Measurements from ENCODE around the gene GRHL1.

GRHL1 gene

DNA sequence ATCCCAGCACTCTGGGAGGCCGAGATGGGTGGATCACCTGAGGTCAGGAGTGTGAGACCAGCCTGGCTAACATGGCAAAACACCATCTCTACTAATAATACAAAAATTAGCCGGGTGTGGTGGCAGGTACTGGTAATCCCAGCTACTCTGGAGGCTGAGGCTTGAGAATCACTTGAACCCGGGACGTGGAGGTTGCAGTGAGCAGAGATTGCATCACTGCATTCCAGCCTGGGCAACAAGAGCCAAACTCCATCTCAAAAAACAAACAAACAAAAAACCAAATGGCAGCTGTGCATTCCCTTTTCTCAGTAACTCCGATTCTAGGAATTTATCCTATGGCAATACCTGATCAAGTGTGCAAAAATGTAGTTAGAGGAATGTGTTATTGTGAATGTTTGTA is 4.7 kb upstream of the GRHL1 start:
- Histone ChIP-seq H2AFZ (ENCODE audit: low read depth, low read length, severe bottlenecking) (no peak overlapping the region), H3F3A (ENCODE audit: insufficient read depth) (no peaks in the 10 kb centered on the region), H4K20me1 (ENCODE audit: low read depth, low read length) (no peaks in the 10 kb centered on the region), H3K9me3 (ENCODE audit: insufficient read depth, low read length) (no peaks in the 10 kb centered on the region), H3K27ac (ENCODE audit: low read depth, low read length) (no peak overlapping the region), H3K9me2 (replicated peaks; ENCODE audit: insufficient read depth, low read length) (no peaks in the 10 kb centered on the region), H3K4me2 (ENCODE audit: low read depth, low read length, poor library complexity, severe bottlenecking) (no peak overlapping the region), H3K9ac (ENCODE audit: low read length) (no peak overlapping the region), H3K79me2 (ENCODE audit: insufficient read depth, low read length) (no peaks in the 10 kb centered on the region), H3K27me3 (ENCODE audit: low read length) (no peaks in the 10 kb centered on the region), H3K36me3 (ENCODE audit: low read length) (no peaks in the 10 kb centered on the region), H3K4me3 (ENCODE audit: insufficient read depth, low read length, poor library complexity, severe bottlenecking) (no peak overlapping the region)
- TF ChIP-seq EZH2phosphoT487 (conservative IDR thresholded peaks at IDR 0.05; ENCODE audit: low read length), result no peak
- TF ChIP-seq, protein P1, sequence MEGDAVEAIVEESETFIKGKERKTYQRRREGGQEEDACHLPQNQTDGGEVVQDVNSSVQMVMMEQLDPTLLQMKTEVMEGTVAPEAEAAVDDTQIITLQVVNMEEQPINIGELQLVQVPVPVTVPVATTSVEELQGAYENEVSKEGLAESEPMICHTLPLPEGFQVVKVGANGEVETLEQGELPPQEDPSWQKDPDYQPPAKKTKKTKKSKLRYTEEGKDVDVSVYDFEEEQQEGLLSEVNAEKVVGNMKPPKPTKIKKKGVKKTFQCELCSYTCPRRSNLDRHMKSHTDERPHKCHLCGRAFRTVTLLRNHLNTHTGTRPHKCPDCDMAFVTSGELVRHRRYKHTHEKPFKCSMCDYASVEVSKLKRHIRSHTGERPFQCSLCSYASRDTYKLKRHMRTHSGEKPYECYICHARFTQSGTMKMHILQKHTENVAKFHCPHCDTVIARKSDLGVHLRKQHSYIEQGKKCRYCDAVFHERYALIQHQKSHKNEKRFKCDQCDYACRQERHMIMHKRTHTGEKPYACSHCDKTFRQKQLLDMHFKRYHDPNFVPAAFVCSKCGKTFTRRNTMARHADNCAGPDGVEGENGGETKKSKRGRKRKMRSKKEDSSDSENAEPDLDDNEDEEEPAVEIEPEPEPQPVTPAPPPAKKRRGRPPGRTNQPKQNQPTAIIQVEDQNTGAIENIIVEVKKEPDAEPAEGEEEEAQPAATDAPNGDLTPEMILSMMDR (IDR thresholded peaks at IDR 0.05; ENCODE audit: insufficient read depth, low read length, poor library complexity, severe bottlenecking), result no peak

DNA sequence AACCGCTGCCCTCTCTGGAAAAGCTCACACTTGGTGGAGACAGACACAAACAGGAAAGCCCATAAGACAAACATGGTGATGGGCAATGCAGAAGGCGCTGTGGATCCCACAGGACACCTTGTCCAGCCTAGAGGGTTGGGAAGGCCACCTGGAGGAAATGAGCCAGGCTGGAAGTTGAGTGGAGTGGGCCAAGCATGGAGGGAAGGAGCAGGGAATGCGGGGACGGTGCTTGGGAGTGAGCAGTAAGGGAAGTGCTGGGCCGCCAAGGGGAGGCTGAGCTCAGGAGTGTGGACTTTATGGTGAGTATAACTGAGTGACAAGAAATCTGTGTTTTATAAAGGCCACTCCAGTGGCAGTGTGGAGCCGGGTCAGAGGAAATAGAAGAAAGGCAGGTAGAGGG is 2.8 kb upstream of the GRHL1 start:
- H3F3A ChIP-seq (ENCODE audit: insufficient read depth), result peaks cover 4% of the 10 kb centered on the region; the same call in 1 of the 2 replicates
- no peaks in the 10 kb centered on the region for H3K36me3 ChIP-seq (ENCODE audit: low read length)
- no peak overlapping the region for H2AFZ ChIP-seq (ENCODE audit: low read depth, low read length, severe bottlenecking)
- TF ChIP-seq EZH2phosphoT487 (conservative IDR thresholded peaks at IDR 0.05; ENCODE audit: low read length), result no peak
- TF ChIP-seq, protein P1 (IDR thresholded peaks at IDR 0.05; ENCODE audit: insufficient read depth, low read length, poor library complexity, severe bottlenecking), result no peak
- H3K79me2 ChIP-seq (ENCODE audit: insufficient read depth, low read length), result no peaks in the 10 kb centered on the region
- no peaks in the 10 kb centered on the region for H3K9me2 ChIP-seq (replicated peaks; ENCODE audit: insufficient read depth, low read length)
- no peak overlapping the region for H3K4me3 ChIP-seq (ENCODE audit: insufficient read depth, low read length, poor library complexity, severe bottlenecking)
- no peaks in the 10 kb centered on the region for H3K27me3 ChIP-seq (ENCODE audit: low read length)
- H3K9me3 ChIP-seq (ENCODE audit: insufficient read depth, low read length), result no peaks in the 10 kb centered on the region
- H4K20me1 ChIP-seq (ENCODE audit: low read depth, low read length), result no peaks in the 10 kb centered on the region
- no peak overlapping the region for H3K4me2 ChIP-seq (ENCODE audit: low read depth, low read length, poor library complexity, severe bottlenecking)
- no peak overlapping the region for H3K27ac ChIP-seq (ENCODE audit: low read depth, low read length)
- no peak overlapping the region for H3K9ac ChIP-seq (ENCODE audit: low read length)

DNA sequence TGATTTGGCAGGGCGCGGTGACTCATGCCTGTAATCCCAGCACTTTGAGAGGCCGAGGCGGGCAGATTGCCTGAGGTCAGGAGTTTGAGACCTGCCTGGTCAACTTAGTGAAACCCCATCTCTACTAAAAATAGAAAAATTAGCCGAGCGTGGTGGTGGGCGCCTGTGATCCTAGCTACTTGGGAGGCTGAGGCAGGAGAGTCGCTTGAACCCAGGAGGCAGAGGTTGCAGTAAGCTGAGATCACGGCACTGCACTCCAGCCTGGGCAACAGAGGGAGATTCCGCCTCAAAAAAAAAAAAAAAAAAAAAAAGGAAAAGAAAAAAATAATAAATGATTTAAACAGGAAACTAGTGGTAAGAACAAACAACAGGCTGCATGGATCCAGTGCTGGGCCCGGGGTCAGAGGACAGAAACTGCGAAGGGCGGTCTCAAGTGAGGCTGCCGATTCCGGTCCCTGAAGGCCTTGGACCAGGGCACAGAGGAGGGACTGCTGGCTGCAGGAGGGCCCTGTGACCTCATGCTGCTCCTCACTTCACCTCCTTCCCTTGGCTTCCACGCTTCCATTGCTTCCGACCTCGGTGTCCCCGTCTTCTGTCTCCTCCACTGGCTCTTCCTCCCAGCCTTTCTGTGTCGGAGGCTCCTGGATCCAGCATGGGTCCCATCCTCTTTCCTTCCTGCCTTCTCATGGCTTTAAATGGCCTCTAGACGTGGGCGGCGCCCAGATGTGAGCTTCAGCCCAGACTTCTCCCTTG is 2.1 kb upstream of the GRHL1 start:
- Histone ChIP-seq H3K27me3 (ENCODE audit: low read length) (no peaks in the 10 kb centered on the region), H3K4me3 (ENCODE audit: insufficient read depth, low read length, poor library complexity, severe bottlenecking) (no peak overlapping the region), H3K27ac (ENCODE audit: low read depth, low read length) (no peak overlapping the region), H3K9ac (ENCODE audit: low read length) (no peak overlapping the region), H3K9me3 (ENCODE audit: insufficient read depth, low read length) (no peaks in the 10 kb centered on the region), H3K4me2 (ENCODE audit: low read depth, low read length, poor library complexity, severe bottlenecking) (no peak overlapping the region), H2AFZ (ENCODE audit: low read depth, low read length, severe bottlenecking) (no peak overlapping the region), H3K9me2 (replicated peaks; ENCODE audit: insufficient read depth, low read length) (no peaks in the 10 kb centered on the region), H4K20me1 (ENCODE audit: low read depth, low read length) (no peaks in the 10 kb centered on the region), H3K79me2 (ENCODE audit: insufficient read depth, low read length) (no peaks in the 10 kb centered on the region), H3K36me3 (ENCODE audit: low read length) (no peaks in the 10 kb centered on the region), H3F3A (ENCODE audit: insufficient read depth) (peaks cover 4% of the 10 kb centered on the region; the same call in 1 of the 2 replicates)
- TF ChIP-seq, protein P1 (IDR thresholded peaks at IDR 0.05; ENCODE audit: insufficient read depth, low read length, poor library complexity, severe bottlenecking), result no peak
- no peak for TF ChIP-seq EZH2phosphoT487 (conservative IDR thresholded peaks at IDR 0.05; ENCODE audit: low read length)

Measured in SU-DHL-6 (cell line).